Gastroesophageal sphincter (tissue), 4 donors: ENCODE results near the gene PSMG4. TPM values are rescaled to one million over a fixed set of nuclear protein-coding genes. Genes with fewer than 3 reads are reported as not detected.

Experiments
- ATAC-seq: fragments of 150-250 bp; one replicate; pipeline ENCODE4 v1.9.1; 2016; ENCODE audit warnings: mild to moderate bottlenecking, moderate library complexity
- H3K27ac ChIP-seq, 4 donors: fragments of 200-600 bp; sonication (generic) in 3 of 4; 1 replicate in 3 of 4; 2 replicates in 1 of 4; pipeline ENCODE4 v1.5.1; 2016 to 2019
- H3K27me3 ChIP-seq: fragments of 200-600 bp; sonication (generic); one replicate; pipeline ENCODE4 v1.5.1; 2019
- H3K36me3 ChIP-seq, 2 donors: fragments of 200-600 bp; sonication (generic); one replicate each; pipeline ENCODE4 v1.5.1; 2019; ENCODE audit warnings: control low read depth in 1 of 2
- H3K4me1 ChIP-seq, 3 donors: fragments of 200-600 bp; sonication (generic); 1 replicate in 2 of 3; 2 replicates in 1 of 3; pipeline ENCODE4 v1.5.1; 2016 to 2019; ENCODE audit warnings: control low read depth in 2 of 3
- H3K4me3 ChIP-seq, 2 donors: fragments of 200-600 bp; sonication (generic); one replicate each; pipeline ENCODE4 v1.5.1; 2019; ENCODE audit warnings: mild to moderate bottlenecking in 1 of 2, moderate library complexity in 1 of 2
- H3K9me3 ChIP-seq, 3 donors: fragments of 200-600 bp; sonication (generic); one replicate each; pipeline ENCODE4 v1.5.1; 2017 to 2019; ENCODE audit warnings: control low read depth in 2 of 3
- EP300 ChIP-seq: sonication (generic); formaldehyde crosslinking; IDR thresholded peaks from one replicate; pipeline ENCODE4 v1.6.1; 2017; ENCODE audit warnings: antibody characterized with exemption, mild to moderate bottlenecking
- POLR2A ChIP-seq, 2 donors: fragments of 450-650 bp; IDR thresholded peaks; one replicate each; pipeline ENCODE4 v1.6.1; 2017; ENCODE audit warnings: antibody characterized with exemption in 2 of 2, mild to moderate bottlenecking in 2 of 2, moderate library complexity in 1 of 2
- POLR2AphosphoS5 ChIP-seq: sonication (generic); formaldehyde crosslinking; IDR thresholded peaks from one replicate; pipeline ENCODE4 v1.6.1; 2017; ENCODE audit warnings: antibody characterized with exemption
- WGBS, 2 donors: methylation state at CpG; one replicate each; pipeline ENCODE4 v1.1.5; 2018; ENCODE audit warnings: low coverage in 1 of 2; 5-methylcytosine and 5-hydroxymethylcytosine counted together
- total RNA-seq, 4 donors: library from RNA; depleted of rRNA; stranded (reverse); fragments of >200 nt; gene quantifications; one replicate each; pipeline ENCODE4 v1.1.0, GENCODE V29; 2016
- TF ChIP-seq, protein P1 (sequence below), 4 experiments: fragments of 200-600 bp in 2 of 4; fragments of 450-650 bp in 2 of 4; sonication (generic) in 1 of 4; IDR thresholded peaks; one replicate each; pipeline ENCODE4 v1.5.1; 2017 to 2019; ENCODE audit warnings: antibody characterized with exemption in 4 of 4, mild to moderate bottlenecking in 2 of 4, moderate library complexity in 2 of 4

PSMG4 gene
- total RNA-seq, 4 donors from 2014 or later: 23.6 to 37.8 (median 29.5) TPM

GRCh38 chr6:3277851-3278416 lies 19.2 kb downstream of the PSMG4 start:
- 72% methylated on average over 4 of the region's 9 CpGs; no CpG with 5 or more reads in 1 of the 2 donors for WGBS, 2 donors
- H3K4me1 ChIP-seq: peaks cover 0 to 26% (median 16%) of the 10 kb centered on the region in 3 donors
- H3K36me3 ChIP-seq: peaks cover 0 to 35% of the 10 kb centered on the region in 2 donors
- H3K4me3 ChIP-seq: no peak overlapping the region
- TF ChIP-seq EP300: no peak
- no peak for TF ChIP-seq POLR2A (IDR thresholded peaks at IDR 0.05)
- TF ChIP-seq POLR2AphosphoS5: no peak
- TF ChIP-seq, protein P1, sequence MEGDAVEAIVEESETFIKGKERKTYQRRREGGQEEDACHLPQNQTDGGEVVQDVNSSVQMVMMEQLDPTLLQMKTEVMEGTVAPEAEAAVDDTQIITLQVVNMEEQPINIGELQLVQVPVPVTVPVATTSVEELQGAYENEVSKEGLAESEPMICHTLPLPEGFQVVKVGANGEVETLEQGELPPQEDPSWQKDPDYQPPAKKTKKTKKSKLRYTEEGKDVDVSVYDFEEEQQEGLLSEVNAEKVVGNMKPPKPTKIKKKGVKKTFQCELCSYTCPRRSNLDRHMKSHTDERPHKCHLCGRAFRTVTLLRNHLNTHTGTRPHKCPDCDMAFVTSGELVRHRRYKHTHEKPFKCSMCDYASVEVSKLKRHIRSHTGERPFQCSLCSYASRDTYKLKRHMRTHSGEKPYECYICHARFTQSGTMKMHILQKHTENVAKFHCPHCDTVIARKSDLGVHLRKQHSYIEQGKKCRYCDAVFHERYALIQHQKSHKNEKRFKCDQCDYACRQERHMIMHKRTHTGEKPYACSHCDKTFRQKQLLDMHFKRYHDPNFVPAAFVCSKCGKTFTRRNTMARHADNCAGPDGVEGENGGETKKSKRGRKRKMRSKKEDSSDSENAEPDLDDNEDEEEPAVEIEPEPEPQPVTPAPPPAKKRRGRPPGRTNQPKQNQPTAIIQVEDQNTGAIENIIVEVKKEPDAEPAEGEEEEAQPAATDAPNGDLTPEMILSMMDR (IDR thresholded peaks at IDR 0.05): no peak
- no peak for ATAC-seq
- no peak overlapping the region for H3K27ac ChIP-seq
- H3K9me3 ChIP-seq: no peaks in the 10 kb centered on the region
- H3K27me3 ChIP-seq: no peaks in the 10 kb centered on the region

GRCh38 chr6:3278691-3279090 lies 19.9 kb downstream of the PSMG4 start:
- Histone ChIP-seq H3K27me3 (no peaks in the 10 kb centered on the region), H3K36me3 (peaks cover 0 to 36% of the 10 kb centered on the region in 2 donors), H3K9me3 (no peaks in the 10 kb centered on the region), H3K4me3 (no peak overlapping the region), H3K4me1 (peaks cover 0 to 33% (median 16%) of the 10 kb centered on the region in 3 donors), H3K27ac (no peak overlapping the region)
- 80 to 100% methylated on average over 1 of the region's 4 CpGs for WGBS, 2 donors
- TF ChIP-seq POLR2AphosphoS5: no peak
- TF ChIP-seq, protein P1 (IDR thresholded peaks at IDR 0.05): no peak
- TF ChIP-seq POLR2A (IDR thresholded peaks at IDR 0.05): no peak
- TF ChIP-seq EP300: no peak
- ATAC-seq: no peak

DNA sequence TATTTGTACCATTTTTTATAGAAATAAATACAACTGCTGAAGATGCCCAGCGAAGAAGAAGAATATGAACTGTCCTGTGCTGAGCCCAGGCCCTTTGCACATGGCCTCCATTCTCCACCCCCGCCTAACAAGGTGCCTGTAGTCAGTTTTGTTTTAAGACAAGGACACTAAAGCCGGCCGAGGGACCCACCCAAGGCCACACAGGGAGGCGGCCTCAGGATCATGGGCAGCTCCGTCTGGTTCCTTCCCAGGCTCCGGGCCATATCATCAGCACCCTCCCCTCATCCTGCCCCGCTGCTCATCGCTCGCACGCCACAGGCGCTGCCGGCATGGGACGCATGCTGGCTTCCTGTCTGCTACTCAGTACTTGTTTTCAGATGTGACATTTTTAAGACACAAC lies 21.3 kb downstream of the PSMG4 start:
- no peak overlapping the region for H3K4me3 ChIP-seq
- 81 to 82% methylated on average over 12 to 14 of the region's 14 CpGs for WGBS, 2 donors
- peak overlapping the region in 1 of 4 donors; percentile 1 for H3K27ac ChIP-seq
- H3K27me3 ChIP-seq: no peaks in the 10 kb centered on the region
- TF ChIP-seq, protein P1 (IDR thresholded peaks at IDR 0.05): no peak
- TF ChIP-seq POLR2A (IDR thresholded peaks at IDR 0.05) (no peak), POLR2AphosphoS5 (no peak), EP300 (no peak)
- no peaks in the 10 kb centered on the region for H3K9me3 ChIP-seq
- ATAC-seq: no peak
- H3K36me3 ChIP-seq: peaks cover 0 to 36% of the 10 kb centered on the region in 2 donors
- peaks cover 0 to 33% (median 16%) of the 10 kb centered on the region in 3 donors for H3K4me1 ChIP-seq

GRCh38 chr6:3280866-3281465 lies 22.2 kb downstream of the PSMG4 start:
- H3K4me1 ChIP-seq: peaks cover 0 to 33% (median 16%) of the 10 kb centered on the region in 3 donors
- H3K27ac ChIP-seq: peak overlapping the region in 3 of 4 donors; percentile 63 to 70 (median 69)
- no peak overlapping the region for H3K4me3 ChIP-seq
- peaks cover 0 to 40% of the 10 kb centered on the region in 2 donors for H3K36me3 ChIP-seq
- no peaks in the 10 kb centered on the region for H3K9me3 ChIP-seq
- no peak for ATAC-seq
- WGBS, 2 donors: 87 to 90% methylated on average over 4 to 6 of the region's 14 CpGs
- TF ChIP-seq EP300 (no peak), POLR2AphosphoS5 (no peak), POLR2A (IDR thresholded peaks at IDR 0.05) (no peak)
- TF ChIP-seq, protein P1 (IDR thresholded peaks at IDR 0.05): no peak
- no peaks in the 10 kb centered on the region for H3K27me3 ChIP-seq
